ENCODE measurements around the gene BAHCC1.

The BAHCC1 gene

GRCh38 chr17:81347437-81347836 lies 47.8 kb upstream of the BAHCC1 start:
- H4K20me1 ChIP-seq (ENCODE audit: insufficient read depth, low read length), result no peaks in the 10 kb centered on the region
- peaks cover 80% of the 10 kb centered on the region for H3K27me3 ChIP-seq (replicated peaks; ENCODE audit: insufficient read depth, low read length)
- H2AFZ ChIP-seq (ENCODE audit: low read length), result no peak overlapping the region
- no peaks in the 10 kb centered on the region for H3K9me3 ChIP-seq (replicated peaks; ENCODE audit: insufficient read depth, low read length)
- no peak overlapping the region for H3K27ac ChIP-seq (ENCODE audit: low read length)
- H3K4me1 ChIP-seq (ENCODE audit: low read length), result peaks cover 7% of the 10 kb centered on the region; the same call in 1 of the 2 replicates
- no peaks in the 10 kb centered on the region for H3K9me2 ChIP-seq (replicated peaks; ENCODE audit: insufficient read depth, low read length)
- H3K79me2 ChIP-seq (ENCODE audit: low read length), result no peaks in the 10 kb centered on the region
- H3K36me3 ChIP-seq (replicated peaks; ENCODE audit: insufficient read depth, low read length), result no peaks in the 10 kb centered on the region
- TF ChIP-seq EZH2phosphoT487 (IDR thresholded peaks at IDR 0.05; ENCODE audit: low read length) (no peak), EZH2 (optimal IDR thresholded peaks at IDR 0.05; ENCODE audit: low read depth, low read length) (no peak), CTCF (IDR thresholded peaks at IDR 0.05; ENCODE audit: low read length) (no peak)
- no peak overlapping the region for H3K4me3 ChIP-seq (ENCODE audit: low read length)
- no peak for DNase-seq
- no peaks in the 10 kb centered on the region for H3F3A ChIP-seq (ENCODE audit: insufficient read depth, low read length)
- H3K9ac ChIP-seq (ENCODE audit: low read length), result no peak overlapping the region
- no peak overlapping the region for H3K4me2 ChIP-seq (ENCODE audit: low read depth, low read length)

- H3K4me2 ChIP-seq (ENCODE audit: low read depth, low read length), result no peak overlapping the region
- peaks cover 7% of the 10 kb centered on the region; the same call in 1 of the 2 replicates for H3K4me1 ChIP-seq (ENCODE audit: low read length)
- H3K27ac ChIP-seq (ENCODE audit: low read length), result no peak overlapping the region
Measured at GRCh38 chr17:81348097-81349055, 46.9 kb upstream of the BAHCC1 start.

More at GRCh38 chr17:81348097-81349055, 46.9 kb upstream of the BAHCC1 start:
- no peak for TF ChIP-seq EZH2phosphoT487 (IDR thresholded peaks at IDR 0.05; ENCODE audit: low read length)
- no peak for TF ChIP-seq CTCF (IDR thresholded peaks at IDR 0.05; ENCODE audit: low read length)
- no peak for TF ChIP-seq EZH2 (optimal IDR thresholded peaks at IDR 0.05; ENCODE audit: low read depth, low read length)
- Histone ChIP-seq H2AFZ (ENCODE audit: low read length) (no peak overlapping the region), H3K9me2 (replicated peaks; ENCODE audit: insufficient read depth, low read length) (no peaks in the 10 kb centered on the region), H3K79me2 (ENCODE audit: low read length) (no peaks in the 10 kb centered on the region), H3F3A (ENCODE audit: insufficient read depth, low read length) (no peaks in the 10 kb centered on the region), H3K36me3 (replicated peaks; ENCODE audit: insufficient read depth, low read length) (no peaks in the 10 kb centered on the region), H3K9me3 (replicated peaks; ENCODE audit: insufficient read depth, low read length) (no peaks in the 10 kb centered on the region), H4K20me1 (ENCODE audit: insufficient read depth, low read length) (no peaks in the 10 kb centered on the region), H3K9ac (ENCODE audit: low read length) (no peak overlapping the region), H3K4me3 (ENCODE audit: low read length) (no peak overlapping the region), H3K27me3 (replicated peaks; ENCODE audit: insufficient read depth, low read length) (peaks cover 78% of the 10 kb centered on the region)
- no peak for DNase-seq
